HUDEP-2 (cell line): ENCODE data around the gene FBXW9.
"Not testable (repeated sequence)": the region's sequence is repeated elsewhere in the genome, so short reads cannot be mapped to it uniquely, and the experiment has no call there.

Experiments used
- DNase-seq, 76 experiments: peaks; one replicate each; lab custom pipeline; 2025; ENCODE audit not compliant: unreplicated experiment in 76 of 76; lab: John Stamatoyannopoulos, UW

FBXW9 gene

GRCh38 chr19:12660980-12661379, 35.5 kb downstream of the FBXW9 start:
- no peak for DNase-seq

- no peak for DNase-seq
Observed at GRCh38 chr19:12657966-12658365, 38.5 kb downstream of the FBXW9 start.

- DNase-seq, result peak in 5 of 76 experiments; percentile 13 to 21 (median 17)
Observed at GRCh38 chr19:12656899-12657571, 39.4 kb downstream of the FBXW9 start.

- no peak for DNase-seq
Observed at GRCh38 chr19:12655546-12655945, 40.9 kb downstream of the FBXW9 start.

GRCh38 chr19:12652219-12652618, 44.2 kb downstream of the FBXW9 start:
- DNase-seq, result no peak

- DNase-seq, result no peak
Observed at GRCh38 chr19:12649941-12650340, 46.5 kb downstream of the FBXW9 start.

GRCh38 chr19:12648088-12648487, 48.3 kb downstream of the FBXW9 start:
- no peak for DNase-seq

- peak in 24 of 76 experiments; percentile 11 to 63 (median 22) for DNase-seq
Observed at GRCh38 chr19:12647490-12648071, 48.9 kb downstream of the FBXW9 start.

GRCh38 chr19:12647047-12647446, 49.4 kb downstream of the FBXW9 start:
- DNase-seq, result no peak

- DNase-seq, result no peak
Observed at GRCh38 chr19:12646551-12646950, 49.9 kb downstream of the FBXW9 start.

GRCh38 chr19:12643716-12644115, 52.7 kb downstream of the FBXW9 start:
- DNase-seq, result not testable (repeated sequence)

GRCh38 chr19:12642506-12642905, 53.9 kb downstream of the FBXW9 start:
- no peak for DNase-seq

- no peak for DNase-seq
Observed at GRCh38 chr19:12641456-12641855, 55.0 kb downstream of the FBXW9 start.

GRCh38 chr19:12639901-12640613, 56.4 kb downstream of the FBXW9 start:
- peak in 67 of 76 experiments; percentile 25 to 86 (median 68) for DNase-seq
